K562 (cell line): ENCODE measurements around the gene PDE4DIP. TPM values are rescaled to one million over a fixed set of nuclear protein-coding genes. Genes with fewer than 3 reads are reported as not detected.
"Not testable (repeated sequence)": the region's sequence is repeated elsewhere in the genome, so short reads cannot be mapped to it uniquely, and the experiment has no call there.

ENCODE experiments used
- ATAC-seq: fragments of 200-7000 bp; cut with Tn5 transposase; 3 replicates; pipeline ENCODE4 v1.9.1; 2020; ENCODE audit warnings: moderate library complexity
- BruUV-seq: library from RNA; stranded (reverse); fragments of 400-500 nt; replicated peaks from 2 replicates; lab custom pipeline; 2021; lab: Mats Ljungman, UMichigan
- CTCF ChIA-PET: fragments of 300-600 bp; formaldehyde crosslinking; extraction: SDS; loops from one replicate; lab custom pipeline; 2021; ENCODE audit warnings: low intra/inter-chr PET ratio; lab: Yijun Ruan, JAX
- POLR2A ChIA-PET: fragments of 300-600, 350-650 bp; sonication (Branson Sonifier 250); formaldehyde crosslinking; extraction: SDS; loops from one replicate; lab custom pipeline; 2021; ENCODE audit warnings: antibody characterized with exemption, inconsistent platforms; lab: Yijun Ruan, JAX
- DNase-seq, 4 experiments: peaks; one replicate each; pipeline versions ENCODE4 v3.0.0 to v3.0.0-alpha.2; 2011 to 2018; ENCODE audit warnings: low spot score in 3 of 4, mixed read lengths in 3 of 4; ENCODE audit errors: extremely low read depth in 1 of 4
- FAIRE-seq: peaks from 2 replicates; lab custom pipeline; 2011; peaks lifted over from hg19 to GRCh38; lab: Jason Lieb, UNC
- H2AFZ ChIP-seq: 2 replicates; pipeline ENCODE4 v1.6.0; 2011; ENCODE audit warnings: low read depth, low read length, control low read depth, inconsistent platforms
- H3K27ac ChIP-seq: fragments of 200-600 bp; 3 replicates; pipeline ENCODE4 v1.8.0; 2011; ENCODE audit warnings: low read depth, mild to moderate bottlenecking, control low read depth, inconsistent platforms, low read length, moderate library complexity, mixed read lengths; ENCODE audit errors: extremely low read depth
- H3K27me3 ChIP-seq, 2 experiments: fragments of 300-600 bp in 1 of 2; 2 replicates in 1 of 2; 3 replicates in 1 of 2; pipeline versions ENCODE4 v1.6.0 to v1.8.0; 2011; ENCODE audit warnings: inconsistent platforms in 2 of 2, low read length in 2 of 2, mild to moderate bottlenecking in 1 of 2, mixed read lengths in 1 of 2, moderate library complexity in 1 of 2; ENCODE audit not compliant: control insufficient read depth in 2 of 2, insufficient read depth in 2 of 2
- H3K36me3 ChIP-seq: fragments of 300-600 bp; 3 replicates; pipeline ENCODE4 v1.8.0; 2011; ENCODE audit warnings: mild to moderate bottlenecking, low read length, inconsistent platforms; ENCODE audit not compliant: control insufficient read depth, insufficient read depth
- H3K4me1 ChIP-seq, 2 experiments: fragments of 200-600 bp in 1 of 2; replicated peaks in 1 of 2; 2 replicates in 1 of 2; 3 replicates in 1 of 2; pipeline versions ENCODE4 v1.5.1 to v1.8.0; 2011; ENCODE audit warnings: inconsistent platforms in 2 of 2, low read length in 2 of 2, mild to moderate bottlenecking in 1 of 2, mixed read lengths in 1 of 2, moderate library complexity in 1 of 2; ENCODE audit not compliant: control insufficient read depth in 2 of 2, insufficient read depth in 2 of 2
- H3K4me2 ChIP-seq: 2 replicates; pipeline ENCODE4 v1.6.1; 2011; ENCODE audit warnings: low read length, control low read depth, inconsistent platforms, mixed read lengths; ENCODE audit not compliant: insufficient read depth
- H3K4me3 ChIP-seq: fragments of 200-600 bp; sonication (generic), shearing (Covaris generic); 2 replicates; pipeline ENCODE4 v1.5.1; 2016; ENCODE audit warnings: control low read depth, inconsistent platforms
- H3K79me2 ChIP-seq: fragments of 200-600 bp; 3 replicates; pipeline ENCODE4 v1.8.0; 2011; ENCODE audit warnings: low read length, inconsistent platforms; ENCODE audit not compliant: control insufficient read depth, insufficient read depth
- H3K9ac ChIP-seq, 2 experiments: 2 replicates each; pipeline versions ENCODE4 v1.6.0 to v1.6.1; 2011; ENCODE audit warnings: low read depth in 2 of 2, low read length in 2 of 2, control low read depth in 1 of 2, inconsistent platforms in 1 of 2, mild to moderate bottlenecking in 1 of 2, mixed read lengths in 1 of 2; ENCODE audit not compliant: insufficient read depth in 1 of 2
- H3K9me1 ChIP-seq: one replicate; pipeline ENCODE4 v1.6.0; 2011; ENCODE audit warnings: inconsistent platforms, mild to moderate bottlenecking, low read length, moderate library complexity; ENCODE audit not compliant: control insufficient read depth, insufficient read depth
- H3K9me3 ChIP-seq: replicated peaks from 2 replicates; pipeline ENCODE4 v1.5.1; 2011; ENCODE audit warnings: low read depth, low read length, inconsistent platforms; ENCODE audit not compliant: control insufficient read depth, insufficient read depth
- H4K20me1 ChIP-seq: replicated peaks from 2 replicates; pipeline ENCODE4 v1.6.1; 2011; ENCODE audit warnings: low read length, inconsistent platforms, mixed read lengths; ENCODE audit not compliant: control insufficient read depth, insufficient read depth
- C11orf30 ChIP-seq: fragments of 450-650 bp; IDR thresholded peaks from 2 replicates; pipeline ENCODE4 v1.6.1; 2016; ENCODE audit warnings: low read depth, mild to moderate bottlenecking
- MAFF ChIP-seq: IDR thresholded peaks from 2 replicates; pipeline ENCODE4 v1.6.1; 2012; ENCODE audit warnings: low read length, improper control_type of control experiment
- MAFG ChIP-seq: fragments of 450-650 bp; conservative IDR thresholded peaks from 2 replicates; pipeline ENCODE4 v1.6.1; 2016; ENCODE audit warnings: missing genetic modification characterization, missing compliant biosample characterization
- NFE2 ChIP-seq: IDR thresholded peaks from 2 replicates; pipeline ENCODE4 v1.6.1; 2014; ENCODE audit warnings: antibody characterized with exemption, low read depth
- ZNF316 ChIP-seq: fragments of 450-650 bp; IDR thresholded peaks from 2 replicates; pipeline ENCODE4 v1.6.1; 2016
- WGBS: fragments of 100-300 bp; shearing (Covaris generic); methylation state at CpG from one replicate; pipeline ENCODE4 v1.1.6; 2016; ENCODE audit warnings: low coverage, mixed read lengths; ENCODE audit not compliant: insufficient coverage; ENCODE audit errors: missing lambda C conversion rate; 5-methylcytosine and 5-hydroxymethylcytosine counted together
- in situ Hi-C: fragments of 300-500 bp; cut with MboI; formaldehyde crosslinking; loops from 4 replicates; pipeline ENCODE4 v1.15.0; 2018; ENCODE audit warnings: inconsistent platforms, mixed read lengths
- intact Hi-C: fragments of 100-400 bp; cut with micrococcal nuclease; formaldehyde crosslinking; loops from 2 replicates; pipeline ENCODE4 v1.14.2; 2022
- polyA plus RNA-seq, 8 experiments: library from polyadenylated mRNA; depleted of rRNA in 4 of 8; stranded (reverse) in 5 of 8; unstranded in 3 of 8; fragments of >200 nt; fragmentation: Nextera tagmentation in 2 of 8; fragmentation: Illumina TruSeq in 1 of 8; extraction: Ambion mirVana in 2 of 8; extraction: Trizol in 1 of 8; gene quantifications; 2 replicates each; pipeline versions ENCODE4 v1.2.1 to v1.2.3, GENCODE V29; 2011 to 2014; ENCODE audit warnings: inconsistent platforms in 1 of 8, missing spikeins in 1 of 8
- total RNA-seq, 7 experiments: library from RNA; depleted of rRNA in 6 of 7; stranded (reverse); fragments of >200 nt in 6 of 7; fragmentation: Illumina TruSeq in 2 of 7; extraction: Trizol in 2 of 7; gene quantifications; 2 replicates each; pipeline versions ENCODE4 v1.2.1 to v1.2.3, GENCODE V29; 2011 to 2021; ENCODE audit warnings: low replicate concordance in 1 of 7

Gene PDE4DIP
- total and polyA plus RNA-seq, 9 of the 15 experiments (the other 6 are each of a cell fraction or from before 2014, with no cell fraction given), result 148 to 355 (median 260) TPM

- H3K9me1 ChIP-seq, H3K27ac ChIP-seq, H3K4me1 ChIP-seq, H3K36me3 ChIP-seq, H3K4me3 ChIP-seq, intact Hi-C loops, DNase-seq, BruUV-seq, H4K20me1 ChIP-seq: not testable (repeated sequence)
- 76% methylated on average over 4 of the region's 5 CpGs for WGBS
- TF ChIP-seq MAFF (peak; percentile 41), ZNF316 (peak; percentile 28; the same call in 1 of the 2 replicates), MAFG (tag) (0 out of 2 replicates have a peak, but pooled peaks have one; percentile 28), C11orf30 (peak; percentile 28; the same call in 1 of the 2 replicates), NFE2 (peak; percentile 64)
- TF ChIP-seq, all 486 proteins: peak for 5; not testable (repeated sequence) for 481
- H3K9me3 ChIP-seq, H3K4me2 ChIP-seq, H2AFZ ChIP-seq, CTCF ChIA-PET, H3K27me3 ChIP-seq, in situ Hi-C loops, H3K9ac ChIP-seq, H3K79me2 ChIP-seq, POLR2A ChIA-PET, FAIRE-seq: not testable (repeated sequence)
- ATAC-seq, result peak; percentile 13; the same call in 2 of the 3 replicates
These were observed 152.4 kb downstream of the PDE4DIP start for GRCh38 chr1:148996449-148997224.

- BruUV-seq, in situ Hi-C loops, intact Hi-C loops, H3K36me3 ChIP-seq, H2AFZ ChIP-seq, DNase-seq, H4K20me1 ChIP-seq, H3K4me2 ChIP-seq, H3K4me3 ChIP-seq, H3K9me3 ChIP-seq, H3K27ac ChIP-seq, H3K9ac ChIP-seq, H3K27me3 ChIP-seq, H3K4me1 ChIP-seq, POLR2A ChIA-PET, H3K79me2 ChIP-seq, CTCF ChIA-PET, FAIRE-seq, H3K9me1 ChIP-seq: not testable (repeated sequence)
- ATAC-seq, result peak; percentile 85
- 33% methylated on average over 1 of the region's 6 CpGs for WGBS
These were observed 153.2 kb downstream of the PDE4DIP start for GRCh38 chr1:148997405-148997804.

DNA sequence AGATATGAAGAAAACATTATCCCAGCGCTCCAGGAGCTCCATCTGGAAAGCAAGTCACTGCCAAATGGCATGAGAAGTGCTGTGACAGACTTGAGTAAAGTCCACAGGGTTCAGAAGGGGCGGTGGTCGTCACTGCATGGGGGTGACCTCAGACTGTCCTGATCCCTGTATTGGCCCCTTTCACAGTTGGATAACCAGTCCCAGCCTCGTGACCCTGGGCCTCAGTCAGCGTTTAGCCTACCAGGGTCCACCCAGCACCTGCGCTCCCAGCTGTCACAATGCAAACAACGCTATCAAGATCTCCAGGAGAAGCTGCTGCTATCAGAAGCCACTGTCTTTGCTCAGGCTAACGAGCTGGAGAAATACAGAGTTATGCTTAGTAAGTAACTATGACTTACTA lies 158.4 kb downstream of the PDE4DIP start:
- peak; percentile 81 for ATAC-seq
- FAIRE-seq, result peak; percentile 59
- H2AFZ ChIP-seq, H3K9me1 ChIP-seq, BruUV-seq, H3K4me3 ChIP-seq, H4K20me1 ChIP-seq, H3K9ac ChIP-seq, DNase-seq, H3K36me3 ChIP-seq, H3K79me2 ChIP-seq, H3K9me3 ChIP-seq, H3K4me2 ChIP-seq, H3K27me3 ChIP-seq, POLR2A ChIA-PET, H3K27ac ChIP-seq, intact Hi-C loops, H3K4me1 ChIP-seq, in situ Hi-C loops, CTCF ChIA-PET: not testable (repeated sequence)
- 20% methylated on average over 1 of the region's 8 CpGs for WGBS
